MM.1S (cell line): ENCODE data around the gene DLGAP3.

Experiments used
- CTCF ChIP-seq: fragments of 300-600 bp; sonication (generic); IDR thresholded peaks from 2 replicates; pipeline ENCODE4 v1.5.1; 2016; ENCODE audit warnings: antibody characterized with exemption, low read length, mixed read lengths
- EZH2 ChIP-seq: fragments of 300-600 bp; sonication (generic); optimal IDR thresholded peaks from 2 replicates; pipeline ENCODE3; 2017; ENCODE audit warnings: low read depth, mild to moderate bottlenecking, antibody characterized with exemption, low read length, mixed read lengths

- TF ChIP-seq EZH2 (no peak), CTCF (no peak)
These were observed 45.9 kb upstream of the DLGAP3 start for GRCh38 chr1:34975338-34975737.
